Measurements from ENCODE around the gene PLEKHM2. TPM values are rescaled to one million over a fixed set of nuclear protein-coding genes. Genes with fewer than 3 reads are reported as not detected.

The PLEKHM2 gene
- total RNA-seq, 1 experiment from 2014 or later = 33.3 TPM

DNA sequence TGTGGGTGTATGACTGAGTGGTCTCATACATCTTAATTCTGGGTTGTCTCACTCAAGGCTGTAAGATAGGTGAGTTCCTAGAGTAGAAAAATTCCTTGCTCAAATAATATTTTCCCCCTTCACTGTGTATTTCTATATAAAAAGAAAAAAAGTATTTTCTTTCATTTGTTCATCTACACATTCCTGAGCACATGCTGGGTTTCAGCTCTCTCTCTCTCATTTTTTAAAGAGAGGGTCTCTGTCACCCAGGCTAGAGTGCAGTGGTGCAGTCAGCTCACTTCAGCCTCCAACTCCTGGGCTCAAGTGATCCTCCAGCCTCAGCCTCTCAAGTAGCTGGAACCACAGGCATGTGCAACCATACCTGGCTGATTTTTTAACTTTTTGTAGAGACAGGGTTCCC is 44.9 kb upstream of the PLEKHM2 start:
- H3K27ac Mint-ChIP-seq (ENCODE audit: unreplicated experiment) = no peak overlapping the region
- Histone ChIP-seq H3K4me3 (ENCODE audit: low read depth, low read length) (no peak overlapping the region), H3K4me1 (no peaks in the 10 kb centered on the region), H3K9me3 (no peaks in the 10 kb centered on the region), H3K36me3 (ENCODE audit: control insufficient read depth, insufficient read depth, low read length) (no peaks in the 10 kb centered on the region; the same call in 1 of the 2 replicates), H3K27me3 (replicated peaks; ENCODE audit: control insufficient read depth, insufficient read depth, low read length) (no peaks in the 10 kb centered on the region)
- no TSS peak for BruUV-seq (replicated peaks)
- no peaks in the 10 kb centered on the region for H3K9me3 Mint-ChIP-seq (ENCODE audit: unreplicated experiment)
- TF ChIP-seq, protein P1, sequence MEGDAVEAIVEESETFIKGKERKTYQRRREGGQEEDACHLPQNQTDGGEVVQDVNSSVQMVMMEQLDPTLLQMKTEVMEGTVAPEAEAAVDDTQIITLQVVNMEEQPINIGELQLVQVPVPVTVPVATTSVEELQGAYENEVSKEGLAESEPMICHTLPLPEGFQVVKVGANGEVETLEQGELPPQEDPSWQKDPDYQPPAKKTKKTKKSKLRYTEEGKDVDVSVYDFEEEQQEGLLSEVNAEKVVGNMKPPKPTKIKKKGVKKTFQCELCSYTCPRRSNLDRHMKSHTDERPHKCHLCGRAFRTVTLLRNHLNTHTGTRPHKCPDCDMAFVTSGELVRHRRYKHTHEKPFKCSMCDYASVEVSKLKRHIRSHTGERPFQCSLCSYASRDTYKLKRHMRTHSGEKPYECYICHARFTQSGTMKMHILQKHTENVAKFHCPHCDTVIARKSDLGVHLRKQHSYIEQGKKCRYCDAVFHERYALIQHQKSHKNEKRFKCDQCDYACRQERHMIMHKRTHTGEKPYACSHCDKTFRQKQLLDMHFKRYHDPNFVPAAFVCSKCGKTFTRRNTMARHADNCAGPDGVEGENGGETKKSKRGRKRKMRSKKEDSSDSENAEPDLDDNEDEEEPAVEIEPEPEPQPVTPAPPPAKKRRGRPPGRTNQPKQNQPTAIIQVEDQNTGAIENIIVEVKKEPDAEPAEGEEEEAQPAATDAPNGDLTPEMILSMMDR (IDR thresholded peaks at IDR 0.05; ENCODE audit: insufficient read depth in 1 of 2, low read depth in 1 of 2, low read length in 1 of 2, severe bottlenecking in 1 of 2, unreplicated experiment in 1 of 2) = no peak
- intact Hi-C loops (cut with micrococcal nuclease; ENCODE audit: unreplicated experiment) = no loop called here
- ChIA-PET POLR2A (no interaction called here), CTCF (no interaction called here)
- no peaks in the 10 kb centered on the region for H3K27me3 Mint-ChIP-seq (ENCODE audit: insufficient read depth, unreplicated experiment)
- DNase-seq = no peak
- no peak overlapping the region for H3K4me3 Mint-ChIP-seq (ENCODE audit: unreplicated experiment)
- H3K36me3 Mint-ChIP-seq (ENCODE audit: insufficient read depth, unreplicated experiment) = peaks cover 93% of the 10 kb centered on the region
- H3K4me1 Mint-ChIP-seq (ENCODE audit: low read depth, unreplicated experiment) = no peaks in the 10 kb centered on the region

DNA sequence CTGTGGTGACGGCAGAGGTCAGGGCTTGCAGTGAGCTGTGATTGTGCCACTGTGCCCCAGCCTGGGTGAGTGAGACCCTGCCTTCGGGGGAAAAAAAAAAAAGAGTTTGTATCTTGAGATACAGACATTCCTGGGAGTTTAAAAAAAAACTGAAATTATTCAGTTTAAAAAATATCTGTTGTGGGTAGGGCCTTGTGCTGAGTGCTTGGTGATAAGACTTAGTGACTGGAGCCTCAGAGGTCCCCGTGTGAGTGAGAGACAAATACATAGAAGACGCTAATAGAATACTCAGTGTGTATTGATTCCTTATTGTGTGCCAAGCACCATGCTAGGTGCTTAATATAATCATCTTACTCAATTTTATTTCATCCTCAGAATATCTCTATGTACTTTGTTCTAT is 44.2 kb upstream of the PLEKHM2 start:
- TF ChIP-seq, protein P1 (IDR thresholded peaks at IDR 0.05; ENCODE audit: insufficient read depth in 1 of 2, low read depth in 1 of 2, low read length in 1 of 2, severe bottlenecking in 1 of 2, unreplicated experiment in 1 of 2) = no peak
- no peak overlapping the region for H3K27ac Mint-ChIP-seq (ENCODE audit: unreplicated experiment)
- Histone ChIP-seq H3K4me3 (ENCODE audit: low read depth, low read length) (no peak overlapping the region), H3K27me3 (replicated peaks; ENCODE audit: control insufficient read depth, insufficient read depth, low read length) (no peaks in the 10 kb centered on the region), H3K36me3 (ENCODE audit: control insufficient read depth, insufficient read depth, low read length) (no peaks in the 10 kb centered on the region; the same call in 1 of the 2 replicates), H3K4me1 (no peaks in the 10 kb centered on the region), H3K9me3 (no peaks in the 10 kb centered on the region)
- POLR2A ChIA-PET = no interaction called here
- peaks cover 92% of the 10 kb centered on the region for H3K36me3 Mint-ChIP-seq (ENCODE audit: insufficient read depth, unreplicated experiment)
- H3K4me3 Mint-ChIP-seq (ENCODE audit: unreplicated experiment) = no peak overlapping the region
- CTCF ChIA-PET = no interaction called here
- H3K4me1 Mint-ChIP-seq (ENCODE audit: low read depth, unreplicated experiment) = no peaks in the 10 kb centered on the region
- no peaks in the 10 kb centered on the region for H3K27me3 Mint-ChIP-seq (ENCODE audit: insufficient read depth, unreplicated experiment)
- H3K9me3 Mint-ChIP-seq (ENCODE audit: unreplicated experiment) = no peaks in the 10 kb centered on the region
- no peak for DNase-seq
- BruUV-seq (replicated peaks) = no TSS peak
- intact Hi-C loops (cut with micrococcal nuclease; ENCODE audit: unreplicated experiment) = no loop called here

DNA sequence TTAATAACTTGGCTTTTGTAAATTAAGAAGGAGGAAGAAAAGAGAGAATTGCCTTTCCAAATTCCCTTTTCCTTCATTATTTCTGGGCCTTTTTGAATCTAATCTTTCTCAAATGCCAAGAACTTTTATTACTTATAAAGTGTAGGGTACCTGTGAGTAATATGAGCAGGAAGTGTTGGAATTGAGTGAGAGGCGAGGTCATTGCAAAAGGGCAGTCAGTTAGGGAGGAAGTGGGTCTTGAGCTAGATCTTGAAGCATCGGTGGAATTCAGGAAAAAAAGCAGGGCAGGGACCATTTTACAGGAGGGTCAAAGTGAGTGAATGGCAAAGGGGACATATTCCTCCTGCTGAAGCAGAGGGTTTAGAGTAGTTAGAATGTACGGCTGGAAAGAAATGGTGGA is 43.5 kb upstream of the PLEKHM2 start:
- Mint-ChIP-seq H3K36me3 (ENCODE audit: insufficient read depth, unreplicated experiment) (peaks cover 92% of the 10 kb centered on the region), H3K9me3 (ENCODE audit: unreplicated experiment) (no peaks in the 10 kb centered on the region), H3K27me3 (ENCODE audit: insufficient read depth, unreplicated experiment) (no peaks in the 10 kb centered on the region), H3K27ac (ENCODE audit: unreplicated experiment) (no peak overlapping the region), H3K4me3 (ENCODE audit: unreplicated experiment) (no peak overlapping the region), H3K4me1 (ENCODE audit: low read depth, unreplicated experiment) (no peaks in the 10 kb centered on the region)
- Histone ChIP-seq H3K9me3 (no peaks in the 10 kb centered on the region), H3K36me3 (ENCODE audit: control insufficient read depth, insufficient read depth, low read length) (no peaks in the 10 kb centered on the region; the same call in 1 of the 2 replicates), H3K4me1 (no peaks in the 10 kb centered on the region), H3K27me3 (replicated peaks; ENCODE audit: control insufficient read depth, insufficient read depth, low read length) (no peaks in the 10 kb centered on the region), H3K4me3 (ENCODE audit: low read depth, low read length) (no peak overlapping the region)
- intact Hi-C loops (cut with micrococcal nuclease; ENCODE audit: unreplicated experiment) = no loop called here
- no peak for DNase-seq
- ChIA-PET POLR2A (no interaction called here), CTCF (no interaction called here)
- TF ChIP-seq, protein P1 (IDR thresholded peaks at IDR 0.05; ENCODE audit: insufficient read depth in 1 of 2, low read depth in 1 of 2, low read length in 1 of 2, severe bottlenecking in 1 of 2, unreplicated experiment in 1 of 2) = no peak
- no TSS peak for BruUV-seq (replicated peaks)

All from Caco-2 (cell line).